ENCODE data around the gene CIC. TPM values are rescaled to one million over a fixed set of nuclear protein-coding genes. Genes with fewer than 3 reads are reported as not detected.
"Not testable (repeated sequence)": the region's sequence is repeated elsewhere in the genome, so short reads cannot be mapped to it uniquely, and the experiment has no call there.

CIC gene
- total RNA-seq, 2 donors from 2014 or later: 47.8 to 54.6 TPM

- intact Hi-C loops (cut with DNase I): no loop called here
- H3K4me1 ChIP-seq: no peaks in the 10 kb centered on the region
- TF ChIP-seq CTCF (IDR thresholded peaks at IDR 0.05): no peak
- H3K4me3 ChIP-seq: no peak overlapping the region
- no peak overlapping the region for H3K27ac ChIP-seq
- no peaks in the 10 kb centered on the region for H3K9me3 ChIP-seq
- no peaks in the 10 kb centered on the region for H3K27me3 ChIP-seq
- H3K9ac ChIP-seq (ENCODE audit: low read depth in 2 of 2, low read length in 2 of 2): no peak overlapping the region
- no peaks in the 10 kb centered on the region for H3K36me3 ChIP-seq
- no peak for DNase-seq
Measured at GRCh38 chr19:42333975-42334696, 65.1 kb downstream of the CIC start.

DNA sequence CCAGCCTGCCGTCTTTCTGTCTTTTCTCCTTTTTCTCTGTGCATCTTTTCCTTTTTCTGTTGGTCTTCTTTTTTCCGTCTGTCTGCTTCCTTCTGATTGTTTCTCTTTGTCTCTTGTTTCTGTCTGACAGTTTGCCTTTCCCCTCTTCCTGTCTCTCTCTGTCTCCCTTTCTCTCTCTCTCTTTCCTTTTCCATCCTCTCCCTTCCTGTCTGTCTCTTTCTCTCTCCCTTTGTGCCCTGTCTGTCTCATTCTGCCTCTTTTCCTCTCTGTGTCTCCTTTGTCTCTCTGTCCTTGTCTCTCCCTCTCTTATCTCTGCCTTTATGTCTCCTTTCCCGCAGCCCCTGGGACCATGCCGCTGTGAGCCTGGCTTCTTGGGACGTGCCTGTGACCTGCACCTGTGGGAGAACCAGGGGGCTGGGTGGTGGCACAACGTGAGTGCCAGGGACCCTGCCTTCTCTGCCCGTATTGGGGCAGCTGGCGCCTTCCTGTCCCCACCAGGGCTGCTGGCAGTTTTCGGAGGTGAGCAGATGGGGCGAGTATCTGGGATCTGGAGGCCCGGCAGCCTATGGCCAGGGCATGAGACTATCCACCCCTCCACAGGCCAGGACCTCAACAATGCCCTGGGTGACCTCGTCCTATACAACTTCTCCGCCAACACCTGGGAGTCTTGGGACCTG, 65.8 kb downstream of the CIC start:
- H3K9me3 ChIP-seq: no peaks in the 10 kb centered on the region
- no peak overlapping the region for H3K4me3 ChIP-seq
- H3K27ac ChIP-seq: no peak overlapping the region
- no peaks in the 10 kb centered on the region for H3K27me3 ChIP-seq
- no peaks in the 10 kb centered on the region for H3K36me3 ChIP-seq
- DNase-seq: no peak
- no peak for TF ChIP-seq CTCF (IDR thresholded peaks at IDR 0.05)
- intact Hi-C loops (cut with DNase I): no loop called here
- H3K4me1 ChIP-seq: no peaks in the 10 kb centered on the region
- H3K9ac ChIP-seq (ENCODE audit: low read depth in 2 of 2, low read length in 2 of 2): no peak overlapping the region

DNA sequence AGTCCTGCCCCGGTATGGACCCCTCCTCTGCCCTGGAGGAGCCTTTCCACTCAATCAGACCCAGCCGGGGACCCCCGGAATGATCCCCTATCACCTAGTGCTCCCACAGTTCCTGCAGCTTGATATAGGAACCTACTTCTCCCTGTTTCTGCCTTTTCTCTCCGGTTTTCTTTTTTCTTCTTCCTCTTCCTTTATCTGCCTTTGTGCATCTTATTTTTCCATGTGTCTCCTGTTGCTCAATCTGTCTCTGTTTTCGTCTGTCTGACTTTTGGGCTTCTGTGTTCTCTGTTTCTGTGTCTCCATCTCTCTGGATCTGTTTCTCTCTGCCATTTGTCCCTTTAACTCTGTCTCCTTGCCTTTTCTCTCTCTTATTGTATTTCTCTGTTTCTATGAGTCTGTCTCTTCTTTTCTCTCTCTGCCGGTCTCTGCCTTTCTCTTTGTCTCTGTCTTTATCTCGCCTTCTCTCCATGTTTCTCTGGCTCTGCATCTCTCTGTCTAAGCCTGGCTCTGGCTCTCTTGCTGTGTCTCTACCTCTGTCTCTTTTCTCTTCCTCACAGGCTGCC, 66.4 kb downstream of the CIC start:
- no peak for DNase-seq
- Histone ChIP-seq H3K27me3 (no peaks in the 10 kb centered on the region), H3K4me1 (no peaks in the 10 kb centered on the region), H3K36me3 (no peaks in the 10 kb centered on the region), H3K4me3 (no peak overlapping the region), H3K9ac (ENCODE audit: low read depth in 2 of 2, low read length in 2 of 2) (no peak overlapping the region), H3K9me3 (no peaks in the 10 kb centered on the region), H3K27ac (no peak overlapping the region)
- TF ChIP-seq CTCF (IDR thresholded peaks at IDR 0.05): no peak
- intact Hi-C loops (cut with DNase I): no loop called here

DNA sequence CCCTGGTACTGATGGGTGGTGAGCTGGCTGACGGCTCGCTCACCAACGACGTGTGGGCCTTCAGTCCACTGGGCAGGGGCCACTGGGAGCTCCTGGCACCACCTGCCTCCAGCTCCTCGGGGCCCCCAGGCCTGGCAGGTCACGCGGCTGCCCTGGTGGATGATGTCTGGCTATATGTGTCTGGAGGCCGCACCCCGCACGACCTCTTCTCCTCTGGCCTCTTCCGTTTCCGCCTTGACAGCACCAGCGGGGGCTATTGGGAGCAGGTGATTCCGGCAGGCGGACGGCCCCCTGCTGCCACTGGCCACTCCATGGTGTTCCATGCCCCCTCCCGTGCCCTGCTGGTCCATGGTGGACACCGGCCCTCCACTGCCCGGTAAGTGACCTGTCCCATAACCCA, 66.9 kb downstream of the CIC start:
- no peak for TF ChIP-seq CTCF (IDR thresholded peaks at IDR 0.05)
- H3K36me3 ChIP-seq: no peaks in the 10 kb centered on the region
- no peak for DNase-seq
- no peaks in the 10 kb centered on the region for H3K9me3 ChIP-seq
- H3K4me3 ChIP-seq: no peak overlapping the region
- no peak overlapping the region for H3K9ac ChIP-seq (ENCODE audit: low read depth in 2 of 2, low read length in 2 of 2)
- no peaks in the 10 kb centered on the region for H3K27me3 ChIP-seq
- intact Hi-C loops (cut with DNase I): no loop called here
- no peak overlapping the region for H3K27ac ChIP-seq
- H3K4me1 ChIP-seq: no peaks in the 10 kb centered on the region

GRCh38 chr19:42339126-42339860, 70.2 kb downstream of the CIC start:
- DNase-seq; H3K27me3 ChIP-seq; H3K4me1 ChIP-seq; intact Hi-C loops (cut with DNase I); H3K9ac ChIP-seq (ENCODE audit: low read depth in 2 of 2, low read length in 2 of 2); H3K27ac ChIP-seq; H3K4me3 ChIP-seq; H3K9me3 ChIP-seq; H3K36me3 ChIP-seq: not testable (repeated sequence)

DNA sequence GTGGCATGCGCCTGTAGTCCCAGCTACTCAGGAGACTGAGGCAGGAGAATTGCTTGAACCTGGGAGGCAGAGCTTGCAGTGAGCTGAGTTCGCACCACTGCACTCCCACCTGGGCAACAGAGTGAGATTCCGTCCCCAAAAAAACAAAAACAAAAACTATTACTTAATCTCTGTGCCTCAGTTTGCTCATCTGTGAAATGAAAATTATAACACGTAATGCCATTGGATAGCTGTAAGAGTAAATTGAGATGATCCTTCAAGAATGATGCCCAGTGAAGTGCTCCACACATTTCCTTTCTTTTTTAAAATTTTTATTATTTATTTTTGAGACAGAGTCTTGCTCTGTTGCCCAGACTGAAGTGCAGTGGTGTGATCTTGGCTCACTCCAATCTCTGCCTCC, 70.9 kb downstream of the CIC start:
- intact Hi-C loops (cut with DNase I); DNase-seq; H3K9me3 ChIP-seq; H3K27me3 ChIP-seq; H3K27ac ChIP-seq; H3K9ac ChIP-seq (ENCODE audit: low read depth in 2 of 2, low read length in 2 of 2); H3K36me3 ChIP-seq; H3K4me3 ChIP-seq; H3K4me1 ChIP-seq: not testable (repeated sequence)
